DMS53 treated with DMSO at 0.1 percent for 48 hours (cell line): ENCODE measurements around the gene FOXD4L5.
"Not testable (repeated sequence)": the region's sequence is repeated elsewhere in the genome, so short reads cannot be mapped to it uniquely, and the experiment has no call there.

ENCODE experiments used
- DNase-seq: peaks from one replicate; lab custom pipeline; 2025; ENCODE audit not compliant: unreplicated experiment; lab: John Stamatoyannopoulos, UW

The FOXD4L5 gene

GRCh38 chr9:65285109-65285508, at the start of gene FOXD4L5:
Gene FOXD4L5, minus strand, starts transcription at chr9:65285209. Its CDS starts 832 bp downstream, at chr9:65284377.
- not testable (repeated sequence) for DNase-seq

DNA sequence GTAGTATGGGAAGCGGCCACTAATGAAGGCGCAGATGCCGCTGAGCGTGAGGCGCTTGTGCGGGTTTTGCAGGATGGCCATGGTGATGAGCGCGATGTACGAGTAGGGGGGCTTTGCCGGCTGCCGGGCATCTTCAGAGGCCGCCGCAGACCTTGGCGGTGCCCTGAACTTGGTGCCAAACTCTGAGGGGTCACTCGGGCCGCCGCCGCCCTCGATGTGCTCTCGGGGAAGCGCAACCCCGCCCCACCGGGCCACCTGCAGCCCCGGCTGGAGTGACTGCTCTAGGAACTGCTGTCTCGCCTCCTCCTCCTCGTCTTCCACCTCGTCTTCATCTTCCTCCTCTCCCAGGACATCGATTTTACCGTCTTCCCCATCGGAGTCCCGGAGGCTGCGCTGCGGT, 1.1 kb downstream of the FOXD4L5 start:
- DNase-seq = not testable (repeated sequence)

- not testable (repeated sequence) for DNase-seq
Measured at GRCh38 chr9:65282976-65283375, 2.0 kb downstream of the FOXD4L5 start.
